ELF-1 (cell line): Measurements from ENCODE around the gene UBE2F.

Experiments
- DNase-seq: peaks from one replicate; pipeline ENCODE4 v3.0.0-alpha.2; 2016; ENCODE audit warnings: low read depth, low spot score

The UBE2F gene

DNA sequence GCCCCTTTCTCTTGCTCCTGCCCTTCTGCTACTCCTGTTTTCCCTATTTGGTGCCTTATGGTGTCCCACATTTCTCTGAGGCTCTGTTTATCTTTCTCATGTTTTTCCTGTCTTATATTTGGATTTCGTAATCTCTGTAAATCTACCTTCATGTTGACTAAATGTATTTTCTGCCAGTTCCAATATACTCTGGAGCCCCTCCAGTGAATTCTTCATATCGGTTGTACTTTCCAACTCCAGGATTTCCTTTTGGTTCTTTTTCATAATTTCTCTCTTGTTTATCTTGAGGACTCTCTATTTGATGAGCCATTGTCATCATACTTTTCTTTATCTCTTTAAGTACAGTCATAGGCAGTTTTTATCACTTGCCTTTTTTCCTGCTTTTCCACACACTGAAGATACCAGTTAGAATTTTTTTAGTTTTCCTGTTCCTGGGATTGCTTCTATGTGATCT lies 113.1 kb downstream of the UBE2F start:
- DNase-seq, result no peak

DNA sequence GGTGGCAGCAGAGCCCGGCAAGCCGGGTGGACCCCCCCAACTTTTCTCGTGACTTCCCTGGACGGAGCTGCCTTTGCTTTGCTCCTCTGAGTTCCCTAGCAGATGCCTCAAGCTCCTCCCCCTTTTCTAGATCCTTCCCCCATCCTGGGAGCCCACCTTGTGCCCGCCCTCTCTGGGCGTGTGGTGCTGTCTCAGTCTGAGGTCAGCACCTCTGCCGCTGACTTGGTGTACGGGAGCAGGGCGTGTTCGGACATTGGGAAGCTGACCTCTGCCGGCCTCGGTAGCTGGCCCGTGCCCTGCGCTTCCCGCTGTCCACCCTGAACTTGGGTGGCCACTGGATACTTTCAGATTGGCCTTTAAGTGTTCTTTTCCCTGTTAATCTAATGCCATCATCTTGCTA lies 113.7 kb downstream of the UBE2F start:
- DNase-seq, result no peak

DNA sequence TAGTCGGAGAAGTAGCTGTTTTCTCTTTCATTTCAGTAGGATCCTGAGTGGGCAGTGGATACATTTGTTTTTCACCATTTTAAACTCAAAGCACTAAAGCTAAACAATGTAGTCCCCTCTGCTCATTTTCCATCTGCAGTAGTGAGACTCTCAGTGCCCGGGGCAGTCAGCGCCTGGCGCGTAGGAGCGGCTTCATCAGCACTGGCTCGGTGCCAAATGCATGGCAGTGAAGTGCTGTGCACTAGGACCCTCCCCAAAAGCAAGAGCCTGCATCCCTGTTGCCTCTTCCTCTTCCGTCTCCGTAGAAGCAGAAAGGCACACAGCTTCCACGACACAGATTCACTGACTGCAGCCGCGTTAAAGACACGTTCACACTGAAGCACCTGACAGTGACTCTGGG lies 114.3 kb downstream of the UBE2F start:
- no peak for DNase-seq

DNA sequence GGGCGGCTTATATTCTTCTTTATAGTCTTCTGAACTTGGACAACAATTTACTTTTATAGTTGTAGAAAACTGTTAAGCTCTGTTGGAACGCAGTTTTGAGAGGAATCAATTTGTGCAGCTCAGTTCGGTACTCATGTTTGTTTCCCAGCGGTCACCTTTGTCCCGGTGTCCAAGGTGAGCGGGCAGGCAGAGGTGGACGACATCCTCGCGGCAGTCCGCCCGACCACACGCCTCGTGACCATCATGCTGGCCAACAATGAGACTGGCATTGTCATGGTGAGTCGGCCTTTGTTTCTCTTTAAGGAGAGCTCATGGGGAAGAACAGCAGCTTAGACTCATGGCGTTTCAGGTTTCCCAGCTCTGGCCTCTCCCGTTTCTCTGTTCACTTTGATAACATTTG lies 114.7 kb downstream of the UBE2F start:
- DNase-seq, result no peak

DNA sequence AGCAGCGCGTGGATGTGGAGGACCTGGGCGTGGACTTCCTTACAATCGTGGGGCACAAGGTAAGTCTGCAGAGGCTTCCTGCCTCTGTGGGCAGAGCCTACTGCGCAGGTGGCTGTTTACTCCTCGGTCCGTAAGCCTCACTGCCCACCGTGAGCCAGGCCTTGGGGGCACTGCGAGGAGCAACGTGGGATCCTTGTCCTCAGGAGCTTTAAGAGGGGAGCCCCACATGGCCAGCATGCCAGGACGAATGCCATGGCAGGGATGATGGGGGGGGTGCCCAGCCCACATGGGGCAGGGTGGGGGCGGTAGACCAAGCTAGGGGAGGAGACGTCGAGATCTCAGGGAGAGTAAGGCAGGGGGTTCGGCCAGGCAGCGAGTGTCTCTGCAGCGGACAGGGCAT lies 115.3 kb downstream of the UBE2F start:
- no peak for DNase-seq

DNA sequence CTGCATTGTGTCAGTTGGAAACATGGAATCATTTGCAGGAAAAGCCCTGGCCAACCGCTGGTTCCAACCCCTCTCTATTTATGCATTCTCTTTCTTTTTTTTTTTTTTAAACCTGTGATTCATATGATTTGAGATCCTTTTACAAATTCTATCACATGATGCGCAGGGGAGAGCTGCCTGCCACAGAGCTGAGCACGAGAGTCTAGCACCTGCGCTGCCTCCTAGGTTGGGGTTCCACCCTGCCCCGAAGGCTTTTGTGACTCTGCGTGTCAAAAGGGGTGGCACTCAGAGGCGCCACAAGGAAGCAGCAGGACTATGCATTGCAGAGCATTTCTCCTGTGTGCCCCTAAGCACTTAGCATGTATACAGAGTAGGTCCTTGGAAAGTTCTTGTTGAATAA lies 116.0 kb downstream of the UBE2F start:
- DNase-seq, result no peak

DNA sequence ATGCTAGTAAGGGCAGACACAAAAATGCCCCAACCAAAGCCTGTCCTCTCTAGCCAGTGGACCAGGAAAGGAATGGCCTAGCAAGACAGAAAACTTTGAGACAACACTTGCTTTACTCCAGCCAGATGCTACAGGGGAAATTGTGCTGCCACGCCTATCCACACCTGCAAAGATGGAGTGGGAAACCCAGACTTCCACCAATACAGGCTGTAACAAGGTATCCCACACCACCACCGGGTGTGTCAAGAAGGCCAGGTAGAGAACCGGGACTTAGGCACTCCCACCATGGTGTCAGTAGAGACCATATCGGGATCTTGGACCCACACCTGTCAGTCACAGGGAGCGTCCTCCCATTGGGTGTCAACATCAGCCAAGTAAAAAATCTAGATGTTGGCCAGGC lies 117.1 kb downstream of the UBE2F start:
- DNase-seq, result no peak

DNA sequence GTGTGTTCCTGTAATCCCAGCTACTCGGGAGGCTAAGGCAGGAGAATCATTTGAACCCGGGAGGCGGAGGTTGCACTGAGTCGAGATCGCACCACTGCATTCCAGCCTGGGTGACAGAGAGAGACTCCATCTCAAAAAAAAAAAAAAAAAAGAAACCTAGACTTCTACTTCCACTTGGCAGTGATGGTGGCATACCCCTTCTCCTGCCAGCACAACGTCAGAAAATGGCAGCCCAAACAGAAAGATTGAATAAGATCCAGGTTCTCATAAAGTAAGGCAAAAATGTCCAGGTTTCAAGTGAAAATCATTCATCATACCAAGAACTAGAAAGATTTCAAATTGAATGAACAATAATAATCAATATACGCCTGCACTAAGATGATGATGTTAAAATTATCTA lies 117.9 kb downstream of the UBE2F start:
- no peak for DNase-seq

DNA sequence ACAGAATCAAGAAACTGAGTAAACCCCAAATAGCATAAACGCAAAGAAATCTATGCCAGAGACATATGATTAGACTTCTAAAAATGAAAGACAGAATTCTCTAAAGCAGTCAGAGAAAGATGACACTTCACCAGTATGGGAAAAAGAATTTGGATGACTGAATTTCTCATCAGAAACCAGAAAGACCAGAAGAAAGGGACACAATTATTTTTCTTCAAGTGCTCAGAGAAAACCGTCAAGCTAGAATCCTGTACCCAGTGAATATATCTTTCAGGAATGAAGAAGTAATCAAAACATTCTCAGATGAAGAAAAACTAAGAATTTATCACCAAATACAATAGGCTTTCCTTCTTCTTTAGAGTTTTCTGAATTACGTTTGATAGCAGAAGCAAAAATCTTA lies 119.1 kb downstream of the UBE2F start:
- no peak for DNase-seq

DNA sequence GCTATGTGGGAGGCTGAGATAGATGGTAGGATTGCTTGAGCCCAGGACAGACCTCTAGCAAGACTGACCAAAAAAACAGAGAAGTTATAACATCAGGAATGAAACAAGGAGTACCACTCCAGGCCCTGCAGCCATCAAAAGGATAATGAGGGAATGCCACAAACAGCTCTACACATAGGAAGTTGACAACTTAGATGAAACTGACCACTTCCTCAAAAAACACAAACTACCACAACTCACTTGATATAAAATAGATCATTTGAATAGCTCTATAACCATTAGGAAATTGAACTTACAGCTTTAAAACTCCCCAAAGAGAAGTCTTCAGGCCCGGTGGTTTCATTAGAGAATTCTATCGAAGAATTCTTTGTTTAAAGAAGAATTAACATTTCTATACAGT lies 120.4 kb downstream of the UBE2F start:
- DNase-seq, result no peak

DNA sequence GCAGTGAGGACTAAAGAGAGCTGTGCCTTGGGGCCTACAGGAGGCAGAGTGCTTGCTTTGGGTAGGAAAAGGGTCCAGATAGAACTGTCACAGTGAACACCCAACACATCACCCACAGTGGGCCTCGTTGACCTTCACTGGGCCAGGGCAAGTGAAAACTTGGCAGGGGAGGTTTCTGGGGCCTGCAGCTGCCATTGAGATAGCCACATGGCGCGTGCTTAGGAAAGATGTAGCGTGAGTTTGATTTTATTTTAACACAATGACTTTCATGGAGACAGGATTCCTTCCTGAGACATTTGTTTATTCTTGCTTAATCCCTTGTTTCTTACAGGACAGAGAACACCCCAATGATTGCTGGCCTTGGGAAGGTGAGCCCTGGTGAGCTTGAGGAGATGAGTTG lies 124.1 kb downstream of the UBE2F start:
- no peak for DNase-seq

DNA sequence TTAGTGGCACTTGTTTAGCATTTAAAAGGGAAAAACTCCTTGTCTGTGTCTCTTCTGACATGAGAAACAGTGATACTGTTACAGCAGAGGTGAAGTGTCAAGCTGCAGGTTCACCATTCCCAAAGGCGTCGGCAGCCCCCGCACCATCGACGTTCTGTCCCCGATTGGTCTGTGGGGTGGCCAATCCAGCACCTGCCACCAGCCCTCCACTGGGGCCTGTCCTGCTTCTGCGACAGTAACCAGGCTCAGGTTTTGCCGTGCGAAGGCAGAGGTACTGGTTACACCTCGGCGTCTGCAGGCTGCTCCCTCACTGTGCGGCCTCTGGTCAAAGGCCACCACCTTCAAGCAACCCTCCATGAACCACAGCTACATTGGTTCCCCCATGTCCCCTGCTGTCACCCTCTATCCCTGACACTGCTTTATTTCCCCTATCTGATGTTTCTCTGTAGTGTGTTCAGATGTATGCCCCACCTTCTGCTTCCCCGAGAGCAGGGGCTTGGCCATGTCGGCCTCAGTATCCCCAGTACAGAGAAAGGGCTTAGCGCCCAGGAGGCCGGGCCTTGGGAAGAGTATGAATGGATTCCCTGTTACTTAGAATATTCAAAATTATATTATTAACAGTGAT lies 124.7 kb downstream of the UBE2F start:
- DNase-seq, result no peak
